ENCODE results near the gene FBXO21. TPM values are rescaled to one million over a fixed set of nuclear protein-coding genes. Genes with fewer than 3 reads are reported as not detected.

Gene FBXO21
- total RNA-seq, 1 donor from 2014 or later = 82.8 TPM

Other genes starting within 250 kb of the FBXO21 start
- 0.34 and 0.47 TPM in 2 replicates for gene TESC, start 91.1 kb downstream of the FBXO21 start, total RNA-seq
- 0.05 TPM in 1 of 2 replicates, not detected in the other for gene NOS1, start 171.2 kb upstream of the FBXO21 start, total RNA-seq

Data from glomerular endothelial cell (primary cell).